HG03575 (cell line): Measurements from ENCODE around the gene C1orf167.

Experiments
- ATAC-seq: cut with Tn5 transposase; IDR thresholded peaks from one replicate; pipeline ENCODE4 v1.9.1; 2021; ENCODE audit not compliant: unreplicated experiment, insufficient number of reproducible peaks, low FRiP score; ENCODE audit errors: extremely low read depth

Gene C1orf167

DNA sequence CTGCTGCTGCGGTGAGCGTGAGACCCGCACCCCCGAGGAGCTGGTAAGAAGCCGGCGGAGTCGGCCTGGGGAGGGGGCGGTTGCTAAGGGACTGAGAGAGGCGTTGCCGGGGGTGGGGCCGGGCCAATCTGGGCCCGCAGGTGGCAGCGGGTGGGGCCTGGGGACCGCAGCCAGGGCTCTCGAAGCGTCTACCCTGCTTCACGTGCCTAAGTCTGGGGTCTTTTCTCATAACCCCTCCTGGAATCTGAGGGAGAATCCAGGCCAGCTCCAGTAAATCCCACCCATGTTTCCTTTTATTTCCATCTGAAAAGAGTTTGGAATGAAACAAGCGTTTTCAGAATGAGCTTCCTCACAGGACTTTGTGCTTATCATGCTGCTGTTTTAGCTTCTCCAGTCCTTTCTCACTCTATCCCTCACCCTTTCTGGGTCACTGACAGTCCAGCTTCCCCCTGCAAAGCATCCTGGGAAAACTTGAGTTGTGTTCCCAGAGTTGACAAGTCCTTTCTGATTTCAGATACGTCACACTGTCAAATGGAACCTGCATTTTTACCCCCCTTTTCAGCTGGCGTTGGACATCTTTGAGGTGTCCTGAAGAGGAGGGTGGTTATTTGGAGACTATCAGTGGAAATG is 44.4 kb downstream of the C1orf167 start:
- ATAC-seq = no peak

DNA sequence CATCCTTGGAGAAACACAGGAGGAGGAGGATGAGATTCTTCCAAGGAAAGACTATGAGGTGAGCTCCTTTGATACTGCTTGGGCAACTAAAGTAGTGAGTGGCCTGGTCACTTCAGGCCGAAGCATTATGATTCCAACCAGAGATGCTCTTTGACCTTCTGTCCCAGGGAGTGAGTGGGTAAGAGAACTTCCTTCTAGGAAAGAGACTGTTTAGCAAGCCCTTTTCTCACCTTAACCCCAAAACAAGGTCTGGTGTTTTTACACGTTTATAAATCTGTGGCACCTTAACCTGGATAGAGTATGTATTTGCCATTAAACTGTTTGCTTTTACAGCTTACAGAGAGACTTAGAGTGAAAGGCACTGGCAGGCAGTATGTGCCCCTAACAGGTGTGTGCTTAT is 45.1 kb downstream of the C1orf167 start:
- ATAC-seq = no peak

DNA sequence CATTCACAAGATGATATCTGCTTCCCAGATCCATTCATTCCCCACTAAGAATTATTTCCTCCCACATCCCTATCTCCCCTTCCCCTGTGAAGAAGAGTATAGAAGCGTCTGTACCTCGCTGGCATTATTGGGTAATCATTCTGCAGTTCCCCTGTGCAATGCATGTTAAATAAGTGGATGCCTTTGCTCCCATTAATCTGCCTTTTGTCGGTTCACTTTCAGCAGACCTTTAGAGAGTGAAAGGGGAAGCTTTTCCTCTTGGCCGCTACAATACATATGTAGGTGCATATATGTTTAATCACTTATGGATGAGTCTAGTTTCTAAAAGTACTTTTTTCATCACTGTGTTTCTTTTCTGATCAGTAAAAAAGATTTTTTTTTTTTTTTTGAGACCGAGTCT is 51.0 kb downstream of the C1orf167 start:
- no peak for ATAC-seq

DNA sequence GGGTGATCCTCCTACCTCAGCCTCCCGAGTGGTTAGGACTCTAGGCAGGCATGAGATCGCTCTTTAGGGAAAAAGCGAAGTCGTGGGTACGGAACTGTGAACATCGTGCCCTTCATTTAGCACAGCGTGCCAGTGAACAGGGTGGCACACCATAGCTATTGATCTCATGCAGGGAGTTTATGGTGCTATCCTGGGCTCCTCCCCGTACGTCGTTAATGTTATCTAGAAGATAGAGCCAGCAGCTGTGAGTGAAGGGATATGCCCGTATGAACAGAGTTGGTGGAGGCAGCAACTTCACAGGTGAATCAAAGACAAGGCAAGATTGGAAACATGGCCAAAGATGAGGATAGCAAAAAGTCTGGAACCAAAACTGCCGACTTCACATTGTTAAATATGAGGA is 55.2 kb downstream of the C1orf167 start:
- no peak for ATAC-seq

DNA sequence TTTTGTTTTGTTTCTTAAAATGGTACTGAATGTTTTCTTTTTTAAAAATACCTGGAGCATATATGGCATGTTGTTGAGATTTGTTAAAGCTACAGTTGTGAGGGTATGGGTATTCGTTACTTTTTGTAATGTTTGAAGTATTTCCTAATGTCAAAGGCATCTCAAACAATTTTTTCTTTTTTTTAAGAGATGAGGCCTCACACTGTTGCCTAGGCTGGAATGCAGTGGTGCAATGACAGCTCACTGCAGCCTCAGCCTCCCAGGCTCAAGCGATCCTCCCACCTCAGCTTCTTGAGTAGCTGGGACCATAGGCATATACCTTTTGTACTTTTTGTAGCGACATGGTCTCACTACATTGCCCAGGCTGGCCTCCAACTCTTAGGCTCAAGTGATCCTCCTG is 60.1 kb downstream of the C1orf167 start:
- no peak for ATAC-seq

DNA sequence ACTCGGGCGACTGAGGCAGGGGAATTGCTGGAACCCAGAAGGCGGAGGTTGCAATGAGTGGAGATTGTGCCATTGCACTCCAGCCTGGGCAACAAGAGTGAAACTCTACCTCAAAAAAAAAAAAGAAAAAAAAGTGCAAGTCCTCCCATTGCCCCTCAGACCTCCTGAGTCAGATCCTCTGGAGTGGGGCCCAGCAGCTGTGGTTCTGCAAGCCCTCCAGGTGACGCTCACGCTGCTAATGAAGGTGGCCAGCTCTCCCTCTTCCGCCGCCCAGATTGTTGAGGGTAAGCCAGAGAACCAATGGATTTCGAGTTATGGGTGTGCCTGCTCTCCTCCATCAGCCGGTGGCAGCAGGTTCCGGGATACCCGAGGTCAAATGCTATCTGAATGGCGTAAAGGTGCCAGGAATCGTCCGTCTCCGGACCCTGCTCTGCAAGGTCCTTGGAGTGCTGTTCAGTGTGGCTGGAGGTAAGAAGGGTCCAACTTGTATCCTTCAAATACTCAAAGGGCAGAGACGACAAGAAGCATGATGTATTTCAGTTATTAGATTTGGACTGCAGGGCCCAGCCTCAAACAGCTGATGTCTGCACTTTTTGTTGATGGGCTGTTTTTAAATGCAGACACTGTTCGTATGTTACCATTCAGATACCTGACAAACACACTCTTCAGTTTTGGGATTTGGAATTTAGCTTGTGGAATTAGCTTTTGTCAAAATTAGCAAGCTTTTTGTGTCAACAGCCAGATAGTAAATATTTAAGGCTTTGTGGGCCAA is 61.6 kb downstream of the C1orf167 start:
- ATAC-seq = no peak

DNA sequence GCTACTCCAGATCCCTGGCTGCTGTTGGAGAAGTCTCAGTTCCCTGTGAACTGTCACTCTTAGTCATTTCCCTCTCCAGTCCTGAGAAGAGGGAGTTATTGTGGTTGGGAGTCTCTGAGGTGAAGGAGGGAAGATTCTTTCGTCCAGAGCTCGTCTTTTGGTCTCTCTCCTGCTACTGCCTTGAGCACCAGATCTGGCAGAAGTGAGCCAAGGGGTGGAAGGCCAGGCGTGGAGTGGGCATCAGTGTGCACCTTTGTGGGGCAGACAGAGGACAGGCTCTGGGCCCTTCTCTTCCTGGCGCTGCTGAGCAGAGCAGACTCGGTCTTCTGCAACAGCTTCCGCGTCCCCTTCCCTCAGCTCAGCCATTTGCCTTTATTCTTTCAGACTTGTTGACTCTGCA is 63.1 kb downstream of the C1orf167 start:
- ATAC-seq = no peak

DNA sequence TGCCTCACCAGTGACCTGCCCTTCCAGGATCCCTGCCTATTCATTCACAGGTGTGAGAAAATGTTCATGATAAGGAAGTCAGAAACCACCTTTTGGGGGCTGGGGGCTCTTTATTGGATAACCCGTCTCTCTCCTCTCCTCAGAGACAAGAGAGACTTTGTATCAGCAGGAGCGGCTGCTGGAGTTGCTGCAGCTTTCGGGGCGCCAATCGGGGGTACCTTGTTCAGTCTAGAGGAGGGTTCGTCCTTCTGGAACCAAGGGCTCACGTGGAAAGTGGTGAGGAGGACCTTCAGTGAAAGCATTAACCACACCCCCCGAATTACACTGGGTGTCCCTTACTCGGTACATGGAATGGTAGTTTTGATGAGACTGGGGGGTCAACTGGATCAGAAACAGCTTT is 65.0 kb downstream of the C1orf167 start:
- no peak for ATAC-seq

DNA sequence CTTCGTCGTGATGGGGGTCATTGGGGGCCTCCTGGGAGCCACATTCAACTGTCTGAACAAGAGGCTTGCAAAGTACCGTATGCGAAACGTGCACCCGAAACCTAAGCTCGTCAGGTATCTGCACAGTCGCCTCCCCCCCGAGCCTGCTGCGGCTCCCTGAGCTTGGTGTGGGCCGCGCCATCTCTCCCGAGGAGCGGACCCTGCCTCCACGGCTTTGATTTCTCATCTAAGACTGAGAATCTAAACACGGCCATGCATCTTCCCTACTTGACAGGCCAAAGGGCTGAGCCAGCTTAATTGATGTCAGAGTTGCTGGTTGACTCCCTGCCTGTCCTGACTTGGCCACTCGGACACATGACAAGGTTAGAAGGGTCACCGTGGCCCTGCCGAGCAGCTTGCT is 66.5 kb downstream of the C1orf167 start:
- ATAC-seq = no peak

DNA sequence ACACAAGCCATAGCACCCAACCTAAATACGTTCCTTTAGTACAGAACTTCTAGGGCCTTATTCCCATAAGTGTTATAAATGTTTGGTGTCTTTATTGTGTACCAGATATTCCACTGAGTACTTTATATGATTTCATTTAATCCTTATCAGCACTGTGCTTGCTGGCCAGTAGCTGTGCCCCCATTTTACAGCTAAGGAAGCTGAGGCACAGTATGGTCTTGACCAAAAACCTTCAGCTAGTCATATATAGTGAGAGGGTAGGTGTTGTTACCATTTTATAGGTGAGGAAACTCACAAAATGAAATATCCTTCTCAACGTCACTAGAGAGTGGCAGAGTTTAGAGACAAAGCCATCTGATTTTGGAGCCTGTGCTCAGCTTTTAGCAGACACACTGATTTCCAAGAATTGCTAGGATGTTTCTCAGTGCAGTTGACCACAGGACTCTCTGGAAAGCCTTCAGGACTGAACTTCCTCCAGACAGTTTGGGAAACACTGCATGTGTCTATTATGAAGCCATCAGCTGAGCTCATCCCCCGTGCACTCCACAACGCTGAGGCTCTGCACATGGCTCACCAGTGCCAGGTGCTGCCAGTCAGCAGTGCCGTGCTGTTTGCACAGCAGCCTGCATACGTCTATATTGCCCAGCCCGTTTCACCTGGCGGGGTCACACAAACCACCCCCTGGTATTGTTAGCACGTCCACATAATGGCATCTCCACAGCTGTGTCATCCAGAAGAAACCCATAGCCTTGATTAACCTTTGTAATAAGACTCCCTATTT is 70.1 kb downstream of the C1orf167 start:
- no peak for ATAC-seq

DNA sequence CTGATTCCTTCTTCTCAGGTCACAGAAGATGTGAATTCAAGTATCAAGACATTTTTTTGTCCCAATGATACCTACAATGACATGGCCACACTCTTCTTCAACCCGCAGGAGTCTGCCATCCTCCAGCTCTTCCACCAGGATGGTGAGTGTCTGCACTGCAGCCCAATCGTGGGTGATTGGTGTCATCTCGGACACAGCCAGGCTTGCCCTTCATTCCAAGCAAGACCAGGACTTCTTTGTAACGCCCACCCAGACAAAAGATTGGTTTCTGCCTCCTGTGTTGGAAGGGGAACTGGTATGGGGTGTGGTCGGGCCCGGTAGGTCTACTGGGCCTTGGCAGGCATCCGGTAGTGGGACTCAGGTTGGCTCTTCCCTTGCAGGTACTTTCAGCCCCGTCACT is 71.5 kb downstream of the C1orf167 start:
- ATAC-seq = no peak

DNA sequence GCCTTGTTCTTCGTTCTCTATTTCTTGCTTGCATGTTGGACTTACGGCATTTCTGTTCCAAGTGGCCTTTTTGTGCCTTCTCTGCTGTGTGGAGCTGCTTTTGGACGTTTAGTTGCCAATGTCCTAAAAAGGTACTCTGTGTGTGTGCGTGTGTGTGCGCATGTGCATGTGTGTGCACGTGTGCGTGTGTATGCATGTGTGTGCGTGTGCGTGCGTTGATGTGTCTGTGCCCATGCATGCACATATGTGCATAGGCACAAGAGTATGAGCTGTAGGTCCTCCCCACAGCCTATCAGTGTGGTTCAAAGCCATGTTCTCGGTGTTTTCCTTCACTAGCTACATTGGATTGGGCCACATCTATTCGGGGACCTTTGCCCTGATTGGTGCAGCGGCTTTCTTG is 71.9 kb downstream of the C1orf167 start:
- ATAC-seq = no peak

DNA sequence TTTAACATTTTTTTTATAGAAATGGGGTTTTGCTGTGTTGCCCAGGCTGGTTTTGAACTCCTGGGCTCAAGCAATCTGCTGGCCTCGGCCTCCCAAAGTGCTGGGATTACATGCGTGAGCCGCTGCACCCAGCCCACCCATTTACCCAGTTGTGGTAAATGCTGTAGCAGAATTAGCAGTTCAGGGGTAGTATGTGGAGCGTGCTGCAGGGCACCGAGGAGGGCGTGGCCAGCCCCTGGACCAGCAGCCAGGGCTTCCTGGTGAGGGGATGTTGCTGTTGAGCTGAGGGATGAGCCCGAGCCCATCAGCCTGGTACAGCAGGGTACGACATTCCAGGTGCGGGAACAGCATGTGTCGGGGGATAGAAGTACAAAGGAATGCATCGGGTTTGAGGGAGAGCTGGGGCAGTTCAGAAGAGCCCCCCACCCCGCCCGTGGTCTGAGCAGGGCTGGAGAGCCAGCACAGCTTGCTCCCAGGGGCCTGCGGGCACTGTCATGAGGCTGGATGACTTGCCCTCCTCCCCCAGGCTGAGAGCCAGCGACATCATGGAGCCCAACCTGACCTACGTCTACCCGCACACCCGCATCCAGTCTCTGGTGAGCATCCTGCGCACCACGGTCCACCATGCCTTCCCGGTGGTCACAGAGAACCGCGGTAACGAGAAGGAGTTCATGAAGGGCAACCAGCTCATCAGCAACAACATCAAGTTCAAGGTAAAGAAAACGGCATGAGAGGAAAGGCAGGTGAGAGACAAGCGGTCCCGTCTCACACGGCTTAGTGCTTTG is 73.6 kb downstream of the C1orf167 start:
- no peak for ATAC-seq

DNA sequence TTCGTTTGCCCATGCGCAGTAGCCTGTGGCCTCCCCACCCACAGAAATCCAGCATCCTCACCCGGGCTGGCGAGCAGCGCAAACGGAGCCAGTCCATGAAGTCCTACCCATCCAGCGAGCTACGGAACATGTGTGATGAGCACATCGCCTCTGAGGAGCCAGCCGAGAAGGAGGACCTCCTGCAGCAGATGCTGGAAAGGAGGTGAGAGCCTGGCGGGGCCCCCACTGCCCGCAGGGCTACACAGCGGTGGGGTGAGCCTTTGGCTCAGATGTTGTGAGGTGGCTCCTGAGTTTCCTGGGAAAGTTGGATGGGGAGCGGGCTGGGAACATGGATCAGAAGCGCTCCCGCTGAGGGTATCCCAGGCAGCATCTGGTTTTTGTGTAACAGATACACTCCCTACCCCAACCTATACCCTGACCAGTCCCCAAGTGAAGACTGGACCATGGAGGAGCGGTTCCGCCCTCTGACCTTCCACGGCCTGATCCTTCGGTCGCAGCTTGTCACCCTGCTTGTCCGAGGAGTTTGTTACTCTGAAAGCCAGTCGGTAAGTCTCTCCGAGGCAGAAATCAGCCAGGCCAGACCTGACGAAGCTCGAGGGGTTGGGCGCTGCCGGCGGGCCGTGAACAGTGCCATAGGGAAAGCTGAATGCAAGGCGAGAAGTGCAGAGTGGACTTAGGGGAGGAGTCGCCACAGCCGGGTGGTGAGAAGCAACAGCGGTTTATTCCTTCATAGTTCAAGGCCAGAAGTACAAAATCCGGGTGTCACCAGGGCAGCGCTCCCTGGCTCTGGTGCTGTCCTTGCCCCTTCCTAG is 75.2 kb downstream of the C1orf167 start:
- no peak for ATAC-seq

DNA sequence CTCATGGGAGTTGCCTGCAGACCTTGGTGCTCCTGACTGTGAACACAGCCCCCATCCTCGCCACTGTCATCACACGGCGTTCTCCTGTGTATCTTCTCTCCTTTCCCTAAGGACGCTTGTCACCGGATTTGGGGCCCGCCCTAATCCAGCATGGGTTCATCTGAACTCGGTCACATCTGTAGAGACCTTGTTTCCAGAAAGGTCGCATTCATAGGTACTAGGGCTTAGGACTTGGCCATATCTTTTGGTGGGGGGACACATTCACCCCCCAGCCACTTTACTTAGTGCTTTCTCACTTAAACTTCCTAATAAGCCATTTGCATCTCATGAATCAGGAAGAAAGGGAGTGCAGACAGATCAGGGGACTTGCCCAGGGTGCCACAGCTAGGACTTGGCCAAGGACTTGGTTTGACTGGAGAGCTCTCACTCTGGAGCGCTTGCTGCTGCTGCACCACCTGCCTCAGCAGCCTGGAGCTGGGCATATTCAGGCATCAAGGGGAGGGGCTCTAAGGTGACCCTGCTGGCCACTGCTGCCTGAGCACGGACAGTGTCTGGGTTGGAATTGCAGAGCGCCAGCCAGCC is 75.9 kb downstream of the C1orf167 start:
- ATAC-seq = no peak

DNA sequence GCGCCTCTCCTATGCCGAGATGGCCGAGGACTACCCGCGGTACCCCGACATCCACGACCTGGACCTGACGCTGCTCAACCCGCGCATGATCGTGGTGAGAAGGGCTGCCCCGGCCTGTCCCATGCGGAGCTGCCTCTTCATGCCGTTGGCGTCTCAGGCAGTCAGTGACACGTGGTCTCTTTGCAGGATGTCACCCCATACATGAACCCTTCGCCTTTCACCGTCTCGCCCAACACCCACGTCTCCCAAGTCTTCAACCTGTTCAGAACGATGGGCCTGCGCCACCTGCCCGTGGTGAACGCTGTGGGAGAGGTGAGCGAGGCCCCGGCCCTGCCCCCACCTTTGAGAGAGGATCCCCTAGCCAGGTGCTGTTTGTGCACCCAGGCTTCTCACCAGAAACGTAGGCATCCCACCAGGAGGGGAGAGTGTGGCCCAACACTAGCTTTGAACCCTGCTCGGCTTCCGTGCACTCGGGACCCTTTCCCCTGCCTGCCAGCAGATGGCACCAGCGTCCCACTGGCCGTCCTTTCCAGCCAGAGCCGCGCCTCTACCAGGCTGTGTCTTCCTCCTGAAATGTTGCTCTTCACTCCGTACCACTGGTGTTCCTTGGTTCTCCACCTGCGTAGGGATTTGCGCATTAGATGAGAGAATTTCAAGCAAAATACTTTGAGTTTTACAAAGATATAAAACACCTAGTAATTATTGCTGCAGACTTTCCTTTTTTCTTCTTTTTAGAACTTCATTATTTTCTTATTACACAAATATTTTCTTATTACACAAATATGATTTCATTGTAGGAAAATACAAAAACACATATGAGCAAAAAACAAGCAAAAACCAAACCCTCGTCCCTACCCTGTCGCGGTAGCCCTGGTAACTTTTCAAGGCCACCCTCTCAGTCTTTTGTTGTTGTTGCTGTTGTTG is 76.6 kb downstream of the C1orf167 start:
- ATAC-seq = no peak
